HTERT RPE-1 (cell line): Measurements from ENCODE around the gene PPP2CA.
"Not testable (repeated sequence)": the region's sequence is repeated elsewhere in the genome, so short reads cannot be mapped to it uniquely, and the experiment has no call there.

Experiments
- in situ Hi-C: fragments of 300-500 bp; cut with MboI; formaldehyde crosslinking; loops from 4 replicates; pipeline ENCODE4 v1.14.3; 2020; ENCODE audit warnings: low sequenced_read_pairs

The PPP2CA gene

GRCh38 chr5:134203630-134204029 is 22.2 kb downstream of the PPP2CA start:
- in situ Hi-C loops = no loop called here

DNA sequence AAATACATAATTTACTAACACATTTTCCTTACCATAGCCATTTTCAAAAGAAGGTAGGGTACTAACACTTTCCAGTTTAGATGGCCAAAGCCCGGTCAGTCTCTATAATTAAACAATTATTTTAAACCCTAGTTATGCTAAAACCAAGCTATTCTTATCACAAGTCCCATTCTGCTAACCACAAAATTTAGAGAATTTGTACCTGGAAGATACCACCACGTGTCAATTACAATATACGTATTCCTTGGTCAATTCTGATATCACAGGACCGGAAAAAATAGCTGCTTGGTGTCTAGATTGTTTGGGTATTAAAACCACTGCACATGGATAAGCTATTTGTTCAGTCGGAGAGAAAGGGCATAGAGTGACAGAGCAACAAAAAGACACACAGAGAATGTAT is 30.2 kb downstream of the PPP2CA start:
- in situ Hi-C loops = no loop called here

DNA sequence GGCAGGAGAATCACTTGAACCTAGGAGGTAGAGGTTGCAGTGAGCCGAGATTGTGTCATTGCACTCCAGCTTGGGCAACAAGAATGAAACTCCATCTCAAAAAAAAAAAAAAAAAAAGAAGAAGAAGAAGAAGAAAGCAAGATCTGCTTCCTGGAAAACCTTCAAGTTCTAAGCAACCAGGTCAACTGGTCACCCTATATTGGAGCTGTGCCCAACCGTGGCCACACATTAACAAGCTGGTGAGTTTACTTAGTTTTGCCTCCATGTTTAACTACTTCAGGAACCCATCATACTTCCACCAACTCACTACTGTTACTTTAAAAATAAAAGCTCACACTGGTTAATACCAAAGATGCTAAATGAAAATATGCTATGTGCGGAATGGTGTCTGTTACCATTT is 36.8 kb downstream of the PPP2CA start:
- in situ Hi-C loops = no loop called here

DNA sequence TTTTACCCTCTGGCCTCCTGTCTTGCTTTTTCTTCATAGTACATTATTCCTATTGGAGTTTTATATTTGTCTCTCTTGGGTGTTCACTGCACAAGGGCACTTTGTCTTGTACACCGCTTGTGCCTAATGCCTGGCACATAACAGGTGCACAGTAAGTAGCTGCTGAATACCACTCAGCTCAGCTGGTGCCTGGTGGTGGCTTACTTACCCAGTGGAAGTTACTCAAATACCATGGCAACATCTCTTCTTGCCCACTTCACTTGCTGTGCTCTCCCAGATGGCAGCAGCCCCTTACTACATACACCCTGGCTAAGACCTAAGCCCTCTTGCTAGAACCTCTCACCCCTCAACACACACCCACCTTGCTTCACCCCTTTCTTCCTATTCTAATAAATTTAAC is 37.8 kb downstream of the PPP2CA start:
- in situ Hi-C loops = no loop called here

DNA sequence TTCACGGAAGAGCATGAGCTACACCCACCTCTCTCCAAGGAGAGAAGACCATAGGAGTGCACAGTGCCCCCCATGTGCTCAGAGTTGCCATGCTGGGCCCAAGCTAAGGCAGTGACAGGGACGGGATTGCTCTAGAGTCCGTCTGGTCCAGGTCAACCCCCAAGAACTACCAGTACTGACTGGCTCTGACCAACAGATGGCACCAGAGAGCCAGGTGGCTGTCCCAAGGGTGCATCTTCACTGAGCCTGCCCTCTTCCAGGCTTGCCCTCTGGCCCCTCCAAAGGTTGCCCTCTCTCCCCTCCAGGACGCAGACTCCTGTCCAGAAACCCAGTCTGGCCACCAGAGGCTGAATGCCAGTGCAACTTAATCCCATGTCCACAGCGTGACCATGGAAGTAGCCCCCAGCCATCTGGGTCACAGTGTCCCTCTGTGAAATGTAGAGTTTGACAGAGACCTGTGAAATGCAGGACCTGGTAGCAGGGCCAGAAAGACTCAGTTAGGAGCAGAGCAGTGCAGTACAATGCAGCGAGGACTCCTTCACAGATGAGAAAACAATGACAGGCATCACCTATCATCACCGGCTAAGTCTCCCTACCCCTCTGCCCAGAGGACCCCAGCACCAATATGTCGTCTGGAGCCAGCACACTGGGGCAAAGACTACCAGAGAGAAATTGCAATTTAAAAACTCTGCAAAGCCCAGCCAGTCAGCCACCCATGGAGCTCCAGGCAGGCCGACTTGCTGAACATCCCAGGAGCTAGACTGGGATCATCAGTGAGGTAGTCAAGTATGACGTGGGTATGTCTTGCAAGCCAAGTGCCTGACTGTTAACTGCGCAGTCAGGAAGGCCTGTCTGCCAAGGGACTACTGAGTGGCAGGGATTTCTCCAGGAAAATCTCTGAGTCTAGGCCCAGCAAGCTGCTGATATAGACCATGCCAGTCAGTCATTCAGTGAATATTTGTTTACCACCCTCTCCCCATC is 41.4 kb downstream of the PPP2CA start:
- in situ Hi-C loops = no loop called here

DNA sequence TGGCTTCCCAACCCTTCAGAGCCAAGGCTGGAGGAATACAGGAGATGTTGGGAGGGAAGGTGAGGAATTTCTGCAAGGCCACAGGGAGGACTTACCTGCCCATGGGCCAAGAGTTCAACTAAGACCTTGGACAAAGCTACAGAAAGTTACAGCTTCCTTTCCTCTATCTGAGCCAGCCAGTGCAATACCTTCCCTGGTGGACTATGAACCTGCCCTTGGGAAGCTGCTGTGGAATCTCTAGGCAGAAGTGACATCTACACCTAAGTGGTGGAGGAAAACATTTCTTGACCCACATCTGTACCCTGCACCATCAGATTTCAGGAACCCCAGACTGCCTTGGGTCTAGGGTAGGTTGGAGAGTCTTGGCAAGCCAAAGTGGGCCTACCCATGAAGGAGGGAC is 42.4 kb downstream of the PPP2CA start:
- in situ Hi-C loops = no loop called here

GRCh38 chr5:134178096-134178419 is 47.8 kb downstream of the PPP2CA start:
- in situ Hi-C loops = no loop called here

- in situ Hi-C loops = no loop called here
Observed at GRCh38 chr5:134177369-134178095, 48.3 kb downstream of the PPP2CA start.

GRCh38 chr5:134176511-134177368 is 49.1 kb downstream of the PPP2CA start, which contains the start of gene SKP1:
TSS of gene SKP1 (minus strand) at chr5:134176950. CDS start at chr5:134174022, 2,928 bp downstream.
- in situ Hi-C loops = no loop called here

GRCh38 chr5:134175921-134176510 is 49.9 kb downstream of the PPP2CA start:
- in situ Hi-C loops = no loop called here

GRCh38 chr5:134174841-134175839 is 50.7 kb downstream of the PPP2CA start:
- in situ Hi-C loops = no loop called here

DNA sequence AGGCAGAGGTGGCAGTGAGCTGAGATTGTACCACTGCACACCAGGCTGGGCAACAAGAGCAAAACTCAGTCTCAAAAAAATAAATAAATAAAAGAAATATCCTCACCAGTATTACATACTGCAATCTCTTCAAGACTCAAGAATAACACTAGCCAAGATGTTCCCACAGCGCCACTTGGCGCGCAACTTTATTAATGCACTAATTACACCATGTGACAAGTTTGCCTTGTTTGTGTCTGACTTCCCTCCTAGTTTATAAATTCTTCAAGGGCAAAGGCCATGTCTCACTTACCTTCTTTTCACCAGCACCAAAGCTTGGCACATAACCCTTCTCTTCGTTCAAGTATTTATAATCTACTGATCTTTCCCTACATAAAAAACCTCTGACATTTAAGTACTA is 53.9 kb downstream of the PPP2CA start:
- in situ Hi-C loops = no loop called here

- in situ Hi-C loops = no loop called here
Observed at GRCh38 chr5:134162592-134162991, 63.3 kb downstream of the PPP2CA start.

DNA sequence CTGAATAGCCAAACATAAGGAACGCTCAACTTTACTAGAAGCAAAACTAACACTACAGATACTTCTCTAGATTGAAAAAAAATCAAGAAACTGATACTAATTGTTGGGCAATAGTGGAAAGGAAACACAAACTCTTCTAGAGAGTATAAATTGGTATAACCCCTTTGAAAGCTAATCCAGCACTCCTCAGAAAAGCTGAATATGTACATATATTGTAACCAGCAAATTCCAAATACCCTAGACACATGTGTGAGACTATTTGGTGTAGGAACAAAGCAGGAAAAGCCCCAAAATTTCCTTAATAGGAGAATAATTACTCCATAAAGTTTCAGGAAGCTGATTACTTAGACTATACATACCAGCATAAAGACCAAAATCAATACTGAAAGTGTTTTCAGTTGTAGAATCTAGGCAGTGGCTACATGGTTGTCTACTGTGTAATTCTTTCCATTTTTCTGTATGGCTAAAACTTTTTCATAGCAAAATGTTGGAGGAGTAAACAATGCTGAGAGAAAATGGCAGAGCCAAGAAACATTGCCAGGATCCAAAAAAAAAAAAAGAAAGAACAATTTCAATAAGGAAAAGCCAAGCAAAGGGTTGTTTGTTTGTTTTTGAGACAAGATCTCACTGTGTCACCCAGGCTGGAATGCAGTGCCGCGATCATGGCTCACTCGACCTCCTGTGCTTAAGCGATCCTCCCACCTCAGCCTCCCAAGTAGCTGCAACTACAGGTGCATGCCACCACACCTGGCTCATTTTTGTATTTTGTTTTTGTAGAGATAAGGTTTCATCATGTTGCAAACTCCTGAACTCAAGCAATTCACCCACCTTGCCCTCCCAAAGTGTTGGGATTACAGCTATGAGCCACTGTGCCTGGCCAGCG is 64.1 kb downstream of the PPP2CA start:
- in situ Hi-C loops = no loop called here

DNA sequence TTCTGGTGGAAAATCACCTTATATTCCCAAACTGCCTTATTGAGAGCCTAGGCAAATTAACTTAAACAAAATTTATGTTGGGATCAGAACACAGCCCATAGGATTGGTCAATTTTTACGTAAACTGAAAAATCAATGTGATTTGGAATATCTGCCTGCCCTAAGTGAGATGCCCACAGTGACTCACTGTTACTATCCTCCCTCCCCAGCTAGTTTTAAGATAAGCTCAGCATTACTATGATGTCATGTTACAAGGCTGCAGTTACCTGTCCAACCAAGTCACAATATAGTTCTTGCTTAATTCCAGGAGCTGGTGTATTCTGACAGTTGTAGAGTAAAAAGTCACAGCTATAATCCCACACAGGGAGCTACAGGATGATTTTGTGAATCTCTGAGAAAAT is 72.2 kb downstream of the PPP2CA start:
- in situ Hi-C loops = no loop called here

GRCh38 chr5:134153241-134153640 is 72.6 kb downstream of the PPP2CA start:
- in situ Hi-C loops = no loop called here

DNA sequence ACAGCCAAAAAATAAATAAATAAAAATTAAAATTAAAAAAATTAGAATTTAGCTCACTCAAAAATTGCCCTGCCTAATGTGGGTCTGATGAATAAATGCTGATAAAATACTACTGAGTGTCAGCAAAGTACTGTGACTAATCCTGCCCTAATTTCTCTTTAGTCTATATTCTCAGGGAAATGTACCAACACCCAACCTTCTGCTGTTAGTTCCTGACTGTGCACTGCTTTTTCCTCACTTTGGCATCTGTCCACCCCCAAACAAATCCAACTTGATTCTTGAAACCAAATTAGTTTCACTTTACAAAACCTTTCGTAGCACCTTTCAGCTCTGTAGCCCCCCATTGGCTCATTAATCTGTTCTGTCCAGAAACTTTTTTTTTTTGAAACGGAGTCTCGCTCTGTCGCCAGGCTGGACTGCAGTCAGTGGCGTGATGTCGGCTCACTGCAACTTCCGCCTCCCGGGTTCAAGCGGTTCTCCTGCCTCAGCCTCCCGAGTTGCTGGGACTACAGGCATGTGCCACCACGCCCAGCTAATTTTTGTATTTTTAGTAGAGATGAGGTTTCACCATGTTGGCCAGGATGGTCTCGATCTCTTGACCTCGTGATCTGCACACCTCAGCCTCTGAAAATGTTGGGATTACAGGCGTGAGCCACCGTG is 73.6 kb downstream of the PPP2CA start:
- in situ Hi-C loops = not testable (repeated sequence)

DNA sequence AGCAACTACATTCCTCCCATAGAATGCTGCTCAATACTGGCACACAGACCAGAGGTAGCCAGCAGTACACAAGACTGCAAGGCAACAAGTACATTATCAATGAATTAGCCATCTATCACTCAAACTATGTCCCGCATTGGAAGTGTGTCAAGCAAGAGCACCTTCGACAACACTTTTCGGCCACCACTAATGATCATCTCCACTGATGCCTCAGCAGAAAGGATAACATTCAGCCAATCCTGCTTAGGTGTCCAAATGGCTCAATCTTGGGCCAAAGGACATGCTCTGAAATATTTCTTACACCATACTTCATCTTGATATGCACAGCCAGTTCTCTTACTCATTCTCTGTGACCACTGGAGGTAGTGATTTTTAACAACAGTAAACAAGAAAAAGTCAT is 74.2 kb downstream of the PPP2CA start:
- in situ Hi-C loops = no loop called here
